ENCODE data around the gene PGF. TPM values are rescaled to one million over a fixed set of nuclear protein-coding genes. Genes with fewer than 3 reads are reported as not detected.
A peak's percentile ranks its signal among the peaks of the same experiment; 100 is the strongest.

The PGF gene
- total RNA-seq, 1 donor from 2014 or later: 4.2 TPM

DNA sequence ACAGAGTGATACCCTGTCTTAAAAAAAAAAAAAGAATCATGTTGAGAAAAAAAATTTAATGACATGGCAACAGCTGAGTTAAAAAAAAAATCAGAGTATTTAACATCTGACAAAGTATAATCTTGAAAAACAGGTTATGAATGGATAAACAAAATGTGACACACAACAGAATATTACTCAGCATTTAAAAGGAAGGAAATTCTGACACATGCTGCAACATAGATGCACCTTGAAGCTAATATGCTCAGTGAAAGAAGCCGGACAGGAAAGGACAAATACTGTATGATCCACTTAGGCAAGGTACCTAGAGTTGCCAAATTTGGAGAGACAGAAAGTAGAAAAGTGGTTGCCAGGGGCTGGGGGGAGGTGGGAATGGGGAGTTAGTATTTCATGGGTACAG is 27.9 kb upstream of the PGF start:
- H3K9me3 ChIP-seq (replicated peaks): no peaks in the 10 kb centered on the region
- no peak overlapping the region for H3K4me3 ChIP-seq

DNA sequence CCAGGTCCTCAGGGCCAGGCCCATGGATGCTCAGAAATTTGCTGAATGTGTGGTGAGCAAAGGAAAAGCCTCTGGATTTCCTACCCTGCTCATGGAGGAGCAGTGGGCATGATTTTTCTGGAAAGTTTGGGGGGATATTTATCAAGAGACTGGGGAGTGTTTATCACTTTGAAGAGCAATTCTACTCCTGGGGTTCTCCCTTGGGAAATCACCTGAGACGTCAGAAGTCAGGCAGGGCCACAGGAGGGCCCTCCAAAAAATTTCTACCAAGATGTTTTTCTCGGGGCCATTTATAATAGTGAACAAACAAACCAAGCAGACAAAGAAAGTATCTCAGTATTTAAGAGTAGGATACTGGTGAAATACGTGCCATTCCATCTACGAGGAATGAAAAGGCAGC is 27.3 kb upstream of the PGF start:
- TF ChIP-seq, protein P1, sequence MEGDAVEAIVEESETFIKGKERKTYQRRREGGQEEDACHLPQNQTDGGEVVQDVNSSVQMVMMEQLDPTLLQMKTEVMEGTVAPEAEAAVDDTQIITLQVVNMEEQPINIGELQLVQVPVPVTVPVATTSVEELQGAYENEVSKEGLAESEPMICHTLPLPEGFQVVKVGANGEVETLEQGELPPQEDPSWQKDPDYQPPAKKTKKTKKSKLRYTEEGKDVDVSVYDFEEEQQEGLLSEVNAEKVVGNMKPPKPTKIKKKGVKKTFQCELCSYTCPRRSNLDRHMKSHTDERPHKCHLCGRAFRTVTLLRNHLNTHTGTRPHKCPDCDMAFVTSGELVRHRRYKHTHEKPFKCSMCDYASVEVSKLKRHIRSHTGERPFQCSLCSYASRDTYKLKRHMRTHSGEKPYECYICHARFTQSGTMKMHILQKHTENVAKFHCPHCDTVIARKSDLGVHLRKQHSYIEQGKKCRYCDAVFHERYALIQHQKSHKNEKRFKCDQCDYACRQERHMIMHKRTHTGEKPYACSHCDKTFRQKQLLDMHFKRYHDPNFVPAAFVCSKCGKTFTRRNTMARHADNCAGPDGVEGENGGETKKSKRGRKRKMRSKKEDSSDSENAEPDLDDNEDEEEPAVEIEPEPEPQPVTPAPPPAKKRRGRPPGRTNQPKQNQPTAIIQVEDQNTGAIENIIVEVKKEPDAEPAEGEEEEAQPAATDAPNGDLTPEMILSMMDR (IDR thresholded peaks at IDR 0.05; ENCODE audit: borderline replicate concordance): no peak
- no peak overlapping the region for H3K27ac ChIP-seq (replicated peaks)
- peaks cover 42% of the 10 kb centered on the region for H3K4me1 ChIP-seq
- DNase-seq: no peak
- H3K27me3 ChIP-seq (ENCODE audit: low read depth): no peaks in the 10 kb centered on the region
- intact Hi-C loops (cut with micrococcal nuclease): no loop called here
- H3K36me3 ChIP-seq: no peaks in the 10 kb centered on the region
- no peak overlapping the region for H3K4me3 ChIP-seq
- H3K9me3 ChIP-seq (replicated peaks): no peaks in the 10 kb centered on the region

More for the DNA sequence above, 27.9 kb upstream of the PGF start:
- no peaks in the 10 kb centered on the region for H3K27me3 ChIP-seq (ENCODE audit: low read depth)
- H3K4me1 ChIP-seq: peaks cover 36% of the 10 kb centered on the region
- DNase-seq: no peak
- intact Hi-C loops (cut with micrococcal nuclease): no loop called here
- H3K27ac ChIP-seq (replicated peaks): no peak overlapping the region
- H3K36me3 ChIP-seq: no peaks in the 10 kb centered on the region
- TF ChIP-seq, protein P1 (IDR thresholded peaks at IDR 0.05; ENCODE audit: borderline replicate concordance): no peak

DNA sequence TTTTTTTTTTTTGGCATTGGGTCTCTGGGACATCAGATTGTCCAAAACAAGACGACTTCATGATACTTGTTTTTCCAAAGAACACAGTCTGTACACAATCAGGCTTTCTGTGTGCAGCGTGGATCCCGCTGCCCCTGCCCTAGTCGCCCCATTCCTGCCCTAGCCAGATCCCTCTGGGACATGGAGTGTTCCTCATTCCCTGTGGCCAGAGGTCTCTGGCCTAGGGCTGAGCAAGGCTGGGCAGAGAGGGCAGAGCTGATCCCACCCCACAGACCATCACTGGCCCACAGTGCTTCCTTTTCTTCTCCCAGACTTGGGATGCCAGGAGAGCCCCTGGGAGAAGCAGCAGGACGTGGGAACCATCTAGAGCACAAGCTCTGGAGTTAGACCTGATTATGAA is 26.4 kb upstream of the PGF start:
- Histone ChIP-seq H3K27ac (replicated peaks) (peak overlapping the region; percentile 43), H3K9me3 (replicated peaks) (no peaks in the 10 kb centered on the region), H3K4me1 (peaks cover 42% of the 10 kb centered on the region), H3K27me3 (ENCODE audit: low read depth) (no peaks in the 10 kb centered on the region), H3K4me3 (no peak overlapping the region), H3K36me3 (no peaks in the 10 kb centered on the region)
- no peak for DNase-seq
- intact Hi-C loops (cut with micrococcal nuclease): no loop called here
- TF ChIP-seq, protein P1 (IDR thresholded peaks at IDR 0.05; ENCODE audit: borderline replicate concordance): no peak

DNA sequence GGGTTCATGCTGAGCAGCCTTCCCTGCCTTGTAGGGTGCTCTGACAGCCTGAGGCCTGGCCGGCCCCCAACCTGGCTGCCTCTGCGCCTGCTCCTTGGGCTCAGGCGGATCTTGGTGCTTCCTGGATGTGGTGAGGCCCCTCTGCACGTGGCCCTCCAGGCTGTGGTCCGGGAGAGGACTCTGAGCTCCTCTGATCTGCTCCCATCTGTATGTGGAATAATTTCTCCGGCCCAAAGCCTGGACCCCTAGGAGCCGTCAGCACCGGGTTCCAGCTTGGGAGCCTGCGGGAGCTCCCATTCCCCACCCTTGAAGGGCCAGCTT is 26.0 kb upstream of the PGF start:
- Histone ChIP-seq H3K4me1 (peaks cover 42% of the 10 kb centered on the region), H3K27ac (replicated peaks) (peak overlapping the region; percentile 43), H3K27me3 (ENCODE audit: low read depth) (no peaks in the 10 kb centered on the region), H3K4me3 (no peak overlapping the region), H3K9me3 (replicated peaks) (no peaks in the 10 kb centered on the region), H3K36me3 (no peaks in the 10 kb centered on the region)
- no peak for DNase-seq
- intact Hi-C loops (cut with micrococcal nuclease): no loop called here
- TF ChIP-seq, protein P1 (IDR thresholded peaks at IDR 0.05; ENCODE audit: borderline replicate concordance): no peak

DNA sequence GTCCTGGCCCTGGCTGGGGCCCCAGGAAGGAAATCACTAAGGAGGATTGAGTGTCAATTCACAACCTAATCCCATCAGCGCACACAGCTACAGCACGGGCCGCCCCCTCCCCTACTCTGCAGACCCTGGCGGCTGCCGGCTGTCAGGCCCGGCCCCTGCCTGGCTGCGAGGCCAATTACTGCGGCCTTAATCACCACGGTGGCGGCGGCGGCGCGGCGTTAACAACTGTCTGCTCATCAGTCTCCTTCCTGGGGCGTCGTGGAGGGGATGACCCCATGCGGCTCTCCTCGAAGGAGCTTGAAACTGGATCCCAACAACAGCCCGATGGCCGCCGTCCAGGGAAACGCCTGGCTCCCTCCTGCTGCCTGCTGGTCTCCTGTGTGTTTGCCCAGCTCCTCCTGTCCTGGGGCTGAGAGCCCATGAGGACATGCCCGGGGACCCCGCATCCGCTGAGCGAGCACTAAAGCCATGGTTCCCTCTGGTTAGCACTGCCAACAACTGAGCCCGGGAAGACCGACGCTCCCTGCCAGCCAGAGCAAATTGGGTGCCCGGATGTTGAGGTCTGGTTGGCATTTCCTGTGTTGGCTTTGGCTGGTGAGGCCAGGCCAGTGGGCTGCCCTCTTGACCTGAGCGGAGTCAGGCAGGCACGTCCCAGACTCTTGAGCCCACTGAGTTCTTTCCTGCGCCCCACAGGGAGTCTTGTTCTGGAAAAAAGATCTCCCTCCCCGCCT is 25.5 kb upstream of the PGF start:
- Histone ChIP-seq H3K27me3 (ENCODE audit: low read depth) (no peaks in the 10 kb centered on the region), H3K9me3 (replicated peaks) (no peaks in the 10 kb centered on the region), H3K36me3 (no peaks in the 10 kb centered on the region), H3K4me3 (no peak overlapping the region), H3K27ac (replicated peaks) (peak overlapping the region; percentile 43), H3K4me1 (peaks cover 42% of the 10 kb centered on the region)
- no peak for DNase-seq
- intact Hi-C loops (cut with micrococcal nuclease): no loop called here
- TF ChIP-seq, protein P1 (IDR thresholded peaks at IDR 0.05; ENCODE audit: borderline replicate concordance): no peak

Measured in left ventricle myocardium inferior (tissue), 1 donor.